GM19455 (cell line): ENCODE data around the gene PITPNC1.
"Not testable (repeated sequence)": the region's sequence is repeated elsewhere in the genome, so short reads cannot be mapped to it uniquely, and the experiment has no call there.

Experiments
- ATAC-seq: cut with Tn5 transposase; IDR thresholded peaks from one replicate; pipeline ENCODE4 v1.9.1; 2021; ENCODE audit not compliant: unreplicated experiment

The PITPNC1 gene

DNA sequence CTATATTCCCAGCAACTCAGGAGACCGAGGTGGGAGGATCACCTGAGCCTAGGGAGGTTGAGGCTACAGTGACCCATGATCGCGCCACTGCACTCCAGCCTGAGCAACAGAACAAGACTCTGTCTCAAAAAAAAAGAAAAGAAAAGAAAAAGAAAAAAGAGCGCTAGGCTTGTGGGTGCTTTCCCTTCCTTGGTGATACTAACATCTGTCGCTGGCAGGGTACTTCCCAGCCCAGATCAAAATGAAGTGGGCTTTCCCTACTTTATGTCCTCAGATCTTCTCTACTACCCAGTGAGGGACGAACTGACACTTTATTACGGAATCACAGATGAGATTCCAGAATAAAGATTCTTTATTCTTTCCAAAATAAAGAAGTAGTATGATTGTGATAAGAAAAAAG, 236.9 kb downstream of the PITPNC1 start:
- ATAC-seq: no peak

DNA sequence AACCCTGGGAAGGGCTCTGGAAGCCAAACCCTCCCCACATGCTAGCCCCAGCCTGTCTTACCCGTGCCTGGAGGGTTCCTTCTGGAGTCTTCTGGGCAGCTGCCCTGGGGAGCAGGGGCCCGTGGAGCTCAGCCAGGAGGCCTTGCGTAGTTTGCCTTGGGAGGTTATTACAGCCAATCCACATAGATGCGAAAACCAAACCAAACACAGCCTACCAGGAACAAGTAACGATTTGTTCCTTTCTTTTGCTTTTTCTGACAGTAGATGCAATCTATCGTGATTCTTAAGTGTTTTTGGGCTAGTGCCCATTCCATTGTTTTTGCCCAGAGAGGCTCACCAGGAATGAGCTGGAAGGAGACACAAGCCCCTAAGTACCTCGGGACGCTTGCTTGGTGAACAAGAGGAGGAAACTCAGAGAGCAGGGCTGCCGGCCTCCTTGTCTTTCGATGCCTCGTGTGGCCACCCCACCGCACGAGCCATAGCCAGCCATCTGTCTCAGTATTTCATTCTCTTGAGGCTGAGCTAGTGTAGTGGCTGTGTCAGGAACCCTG, 238.0 kb downstream of the PITPNC1 start:
- ATAC-seq: no peak

DNA sequence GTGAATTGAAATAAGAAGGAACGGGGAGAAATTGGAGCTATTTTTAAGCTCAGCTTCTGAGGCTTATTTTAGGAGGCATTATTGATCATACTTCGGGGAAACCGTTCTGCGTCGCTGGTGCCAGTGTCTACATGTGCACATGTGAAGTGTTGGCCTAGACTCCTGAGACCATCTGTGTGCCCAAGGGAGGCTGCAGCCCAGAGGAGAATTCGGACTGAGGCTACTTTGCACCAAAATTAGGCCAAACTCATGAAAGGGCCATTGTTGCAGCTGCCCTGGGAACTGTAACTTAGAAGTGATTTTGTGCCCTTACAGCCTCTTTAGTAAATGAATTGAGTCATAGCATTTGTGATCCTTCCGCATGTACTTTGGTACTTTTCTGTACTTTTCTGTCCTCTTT, 238.7 kb downstream of the PITPNC1 start:
- ATAC-seq: no peak

DNA sequence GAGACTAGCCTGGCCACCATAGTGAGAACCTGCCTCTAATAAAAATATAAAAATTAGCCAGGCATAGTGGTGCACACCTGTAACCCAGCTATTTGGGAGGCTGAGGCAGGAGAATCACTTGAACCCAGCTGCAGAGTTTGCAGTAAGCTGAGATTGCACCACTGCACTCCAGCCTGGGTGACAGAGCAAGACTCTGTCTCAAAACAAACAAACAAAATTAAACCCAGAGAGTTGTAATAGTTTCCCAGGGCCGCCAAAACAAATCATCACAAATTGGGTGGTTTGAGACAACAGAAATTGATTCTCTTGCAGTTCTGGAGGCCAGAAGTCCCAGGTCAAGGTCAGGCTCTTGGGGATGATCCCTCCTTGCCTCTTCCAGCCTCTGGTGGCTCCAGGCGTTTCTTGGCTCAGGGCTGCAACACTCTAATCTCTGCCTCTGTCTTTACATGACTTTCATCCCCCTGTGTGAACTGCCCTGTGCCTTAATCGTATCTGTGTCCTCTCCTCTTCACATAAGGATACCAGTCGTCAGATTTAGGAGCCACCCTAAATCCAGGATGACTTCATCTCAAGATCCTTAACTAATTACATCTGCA, 240.3 kb downstream of the PITPNC1 start:
- ATAC-seq: no peak

DNA sequence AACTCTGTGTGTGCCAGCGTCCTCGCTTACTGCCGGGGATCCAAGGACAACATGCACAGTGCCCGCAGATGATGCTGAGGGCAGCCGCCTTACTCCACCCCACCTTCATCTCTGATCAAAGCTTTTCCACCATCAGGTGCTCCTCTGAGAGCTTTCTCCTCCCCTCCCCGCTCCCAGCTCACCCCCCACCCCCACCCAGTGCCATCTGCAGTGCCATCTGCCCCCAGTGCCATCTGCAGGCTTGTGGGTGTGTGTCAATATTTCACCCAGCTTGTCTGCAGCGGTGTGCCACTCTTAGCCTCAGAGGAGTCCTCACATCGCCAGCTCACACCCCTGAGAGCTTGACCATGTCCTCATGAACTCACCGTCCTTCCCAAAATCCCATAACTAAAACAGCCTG, 242.5 kb downstream of the PITPNC1 start:
- no peak for ATAC-seq

DNA sequence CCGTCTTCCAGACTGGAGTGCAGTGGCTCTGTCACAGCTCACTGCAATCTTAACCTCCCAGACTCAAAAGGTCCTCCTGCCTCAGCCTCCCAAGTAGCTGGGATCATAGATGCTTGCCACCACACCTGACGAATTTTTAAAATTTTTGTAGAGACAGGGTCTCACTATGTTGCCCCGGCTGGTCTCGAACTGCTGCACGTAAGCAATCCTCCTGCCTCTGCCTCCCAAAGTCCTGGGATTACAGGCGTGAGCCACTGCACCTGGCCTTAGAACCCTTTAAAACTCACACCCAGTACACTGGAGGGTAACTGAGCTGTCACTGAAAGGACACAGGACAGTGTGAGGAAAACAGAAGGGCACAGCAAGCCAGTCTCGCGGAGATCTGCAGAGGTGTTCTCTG, 243.0 kb downstream of the PITPNC1 start:
- ATAC-seq: no peak

DNA sequence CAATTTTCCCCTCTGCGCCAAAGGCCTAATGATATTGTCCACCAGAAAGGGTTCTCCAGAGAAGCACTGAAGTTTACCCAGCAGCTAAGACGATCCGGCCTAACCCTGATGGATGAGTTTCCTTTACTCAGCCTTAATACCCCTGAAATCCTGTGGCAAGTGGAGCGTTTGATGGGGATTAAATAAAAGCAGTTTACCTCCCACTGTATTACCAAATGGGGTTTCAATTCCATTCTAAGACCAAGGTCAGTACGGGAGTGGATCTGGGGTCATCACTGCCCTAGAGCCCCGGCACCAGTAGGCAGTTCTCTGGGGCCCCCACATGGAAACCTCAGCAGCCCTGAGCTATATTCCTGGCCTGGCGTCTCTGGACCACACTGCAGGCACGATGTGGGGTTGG, 243.6 kb downstream of the PITPNC1 start:
- no peak for ATAC-seq

DNA sequence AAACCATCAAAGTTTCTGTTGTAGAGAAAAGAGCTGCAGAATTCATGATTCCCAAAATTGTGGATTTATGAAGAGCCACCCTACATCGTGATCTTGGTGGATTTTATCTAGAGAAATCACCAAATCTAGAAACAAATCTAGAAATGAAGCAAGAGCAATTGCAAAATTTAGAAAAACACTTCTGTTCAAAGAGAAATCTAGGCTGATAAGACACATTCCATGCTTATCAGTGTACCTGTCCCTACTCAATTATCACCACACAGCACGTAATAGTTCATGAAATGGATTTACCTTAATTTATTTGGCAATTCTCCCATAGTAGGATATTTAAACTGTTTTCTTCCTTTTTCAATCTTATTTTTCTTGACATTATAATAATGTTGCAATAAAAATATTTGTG, 246.7 kb downstream of the PITPNC1 start:
- ATAC-seq: no peak

DNA sequence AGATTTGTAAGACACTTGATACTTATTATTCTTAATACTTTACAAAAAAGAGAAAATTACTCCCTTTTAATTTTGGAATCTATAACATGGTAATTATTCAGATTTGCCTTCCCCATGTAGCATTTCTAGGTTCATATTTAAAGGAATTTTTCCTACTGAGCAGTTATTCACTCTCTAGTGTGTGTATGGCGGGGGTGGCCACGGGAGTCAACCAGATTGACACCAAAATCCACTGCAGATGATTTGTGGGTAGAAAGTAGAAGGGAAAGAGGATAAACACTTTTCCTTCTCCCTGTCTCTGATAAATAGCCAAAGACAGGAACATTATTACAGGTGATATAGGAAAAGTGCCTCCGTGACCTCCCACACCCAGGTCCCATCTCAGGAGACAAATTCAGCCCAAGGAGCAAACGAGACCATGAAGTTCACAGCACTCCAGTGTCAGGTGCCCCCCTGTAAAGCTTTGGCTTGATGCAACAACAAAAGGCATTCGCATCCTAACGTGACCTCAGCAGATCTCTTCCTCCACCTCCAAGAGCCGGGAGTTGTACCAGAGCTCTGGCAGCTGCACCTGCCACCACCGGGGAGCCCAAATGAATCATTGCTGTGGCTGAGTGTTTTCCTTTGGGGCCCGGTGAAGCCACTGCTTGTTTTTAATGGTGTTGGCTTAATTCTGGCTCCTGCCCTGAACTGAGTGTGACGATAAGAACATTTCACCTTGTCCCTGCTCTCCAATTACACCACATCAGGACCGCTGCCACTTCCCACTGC, 248.0 kb downstream of the PITPNC1 start:
- no peak for ATAC-seq

DNA sequence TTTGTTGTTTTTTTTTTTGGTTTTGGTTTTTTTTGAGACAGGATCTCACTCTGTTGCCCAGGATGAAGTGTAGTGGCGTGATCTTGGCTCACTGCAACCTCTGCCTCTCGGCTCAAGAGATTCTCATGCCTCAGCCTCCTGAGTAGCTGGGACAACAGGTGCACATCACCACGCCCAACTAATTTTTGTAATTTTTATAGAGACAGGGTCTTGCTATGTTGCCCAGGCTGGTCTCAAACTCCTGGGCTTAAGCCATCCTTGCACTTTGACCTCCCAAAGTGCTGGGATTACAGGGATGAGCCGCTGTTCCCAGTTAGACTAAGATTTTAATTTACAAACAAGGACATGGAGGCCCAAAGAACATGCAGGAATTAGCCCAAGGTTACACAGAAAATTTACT, 248.9 kb downstream of the PITPNC1 start:
- ATAC-seq: no peak

DNA sequence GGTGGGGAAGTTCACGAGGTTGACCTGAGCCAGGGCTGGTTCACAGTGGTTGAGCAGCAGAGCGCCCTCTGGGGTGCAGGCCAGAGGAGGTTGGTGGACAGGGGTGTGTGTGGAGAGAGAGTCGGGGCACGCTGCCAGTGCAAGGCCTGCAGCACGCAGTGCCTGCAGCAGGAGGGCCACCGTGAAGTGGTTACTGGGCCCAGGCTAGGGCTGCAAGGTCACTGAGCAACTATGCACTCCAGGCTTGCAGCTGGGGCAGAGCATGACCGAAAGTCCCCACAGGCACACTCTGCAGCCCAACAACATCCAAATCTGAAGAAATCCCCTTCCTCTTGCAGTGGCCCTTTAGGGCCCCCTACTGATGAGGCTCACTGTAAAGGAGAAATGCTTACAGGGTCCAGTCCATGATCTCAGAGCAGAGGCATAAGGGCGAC, 251.5 kb downstream of the PITPNC1 start:
- no peak for ATAC-seq

DNA sequence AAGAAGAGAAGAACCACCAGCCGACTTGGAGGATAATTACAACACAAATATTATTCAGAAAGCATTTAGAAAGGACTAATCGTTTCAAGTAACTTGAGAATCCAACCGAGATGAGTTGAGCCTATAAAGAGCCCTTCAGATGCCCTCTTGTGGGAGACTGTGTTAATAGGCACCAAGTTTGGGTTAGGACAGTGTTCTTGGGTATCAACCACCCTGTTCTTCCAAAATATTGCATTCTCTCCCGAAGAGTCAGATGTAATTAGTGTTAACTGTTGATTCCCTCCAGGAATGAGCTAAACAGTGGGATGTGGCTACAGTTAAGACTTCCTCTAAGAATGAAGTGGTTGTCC, 252.9 kb downstream of the PITPNC1 start:
- no peak for ATAC-seq

DNA sequence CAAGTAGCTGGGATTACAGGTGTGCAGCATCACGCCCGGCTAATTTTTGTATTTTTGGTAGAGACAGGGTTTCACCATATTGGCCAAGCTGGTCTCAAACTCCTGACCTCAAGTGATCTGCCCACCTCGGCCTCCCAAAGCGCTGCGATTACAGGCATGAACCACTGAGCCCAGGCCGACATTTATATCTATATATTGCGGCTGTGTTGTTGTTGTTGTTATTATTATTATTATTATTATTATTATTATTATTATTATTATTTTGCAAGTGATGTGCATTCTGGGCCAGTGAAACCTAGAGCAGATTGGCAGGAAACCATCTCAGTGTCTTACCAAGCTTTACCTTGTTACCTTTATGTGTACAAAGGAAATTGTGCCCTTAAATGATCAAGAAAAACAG, 253.8 kb downstream of the PITPNC1 start:
- not testable (repeated sequence) for ATAC-seq

DNA sequence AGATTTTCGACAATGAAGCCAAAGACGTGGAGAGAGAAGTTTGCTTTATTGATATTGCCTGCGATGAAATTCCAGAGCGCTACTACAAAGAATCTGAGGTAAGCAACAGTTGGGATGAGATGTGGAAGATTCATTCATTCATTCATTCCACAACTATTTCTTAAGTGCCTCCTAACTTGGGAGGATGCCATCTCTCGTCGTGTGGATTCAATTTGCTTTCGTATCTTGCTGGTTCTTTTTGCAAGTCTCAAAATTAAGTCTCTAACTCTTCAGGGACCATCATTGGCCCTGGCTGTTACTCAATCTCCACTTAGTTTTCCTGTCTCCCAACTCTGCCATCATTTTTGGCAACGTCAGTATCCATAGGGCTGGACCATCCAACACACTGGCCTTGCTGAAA, 255.1 kb downstream of the PITPNC1 start:
- ATAC-seq: no peak

DNA sequence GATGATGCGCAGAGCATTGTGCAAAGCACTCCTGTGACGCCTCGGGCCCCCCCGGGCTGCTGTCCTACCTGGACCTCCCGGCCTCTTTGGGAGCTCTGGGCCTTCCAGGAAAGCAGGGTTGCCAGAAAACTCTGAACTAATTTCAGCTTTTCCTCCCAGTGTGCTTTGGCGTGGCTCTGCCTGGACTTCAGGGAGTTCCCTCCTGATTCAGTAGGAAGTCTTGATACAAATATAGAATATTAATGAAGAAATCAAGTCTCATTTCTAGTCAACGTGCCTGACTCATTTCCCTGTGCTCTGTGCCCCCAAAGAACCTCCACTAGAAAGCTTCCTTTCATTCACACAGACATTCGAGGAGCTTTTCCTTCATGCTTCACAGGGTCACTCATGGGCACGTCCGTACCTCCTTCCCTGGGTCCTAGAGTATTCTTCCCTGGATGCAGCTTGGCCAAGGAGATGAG, 256.7 kb downstream of the PITPNC1 start:
- ATAC-seq: no peak

DNA sequence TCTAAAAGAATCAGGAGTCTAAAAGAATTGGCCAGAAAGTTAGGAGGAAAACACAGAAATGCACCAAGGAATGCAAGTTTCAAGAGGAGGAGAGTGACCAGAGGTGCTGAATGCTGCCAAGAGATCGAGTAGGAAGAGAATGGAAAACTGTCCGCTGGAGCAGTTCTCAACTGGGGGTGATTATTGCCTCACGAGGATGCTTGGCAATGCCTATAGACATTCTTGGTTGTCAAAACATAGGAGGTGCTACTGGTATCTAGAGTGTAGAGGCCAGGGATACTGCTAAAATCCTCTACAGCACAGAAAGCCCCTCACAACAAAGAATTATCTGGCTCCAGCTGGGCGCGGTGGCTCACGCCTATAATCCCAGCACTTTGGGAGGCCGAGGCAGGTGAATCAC, 258.6 kb downstream of the PITPNC1 start:
- ATAC-seq: no peak

DNA sequence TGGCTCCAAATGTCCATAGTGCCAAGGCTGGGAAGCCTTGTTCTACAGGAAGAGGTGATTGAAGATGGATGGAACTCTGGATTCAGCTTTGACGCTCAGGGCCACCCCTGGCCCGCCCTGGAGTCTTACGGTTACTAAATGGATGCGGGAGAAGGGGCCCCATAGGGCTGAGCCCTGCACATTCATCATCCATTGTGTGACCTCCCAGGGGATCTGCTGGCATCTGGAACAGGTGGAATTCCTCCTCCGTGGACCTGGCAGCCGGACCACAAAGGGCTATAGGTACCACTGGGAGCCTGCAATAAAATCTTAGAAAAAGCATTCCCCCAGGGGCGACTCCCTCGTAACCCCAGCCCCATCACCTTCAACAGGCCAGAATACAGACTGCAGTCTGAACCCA, 259.2 kb downstream of the PITPNC1 start:
- ATAC-seq: no peak

DNA sequence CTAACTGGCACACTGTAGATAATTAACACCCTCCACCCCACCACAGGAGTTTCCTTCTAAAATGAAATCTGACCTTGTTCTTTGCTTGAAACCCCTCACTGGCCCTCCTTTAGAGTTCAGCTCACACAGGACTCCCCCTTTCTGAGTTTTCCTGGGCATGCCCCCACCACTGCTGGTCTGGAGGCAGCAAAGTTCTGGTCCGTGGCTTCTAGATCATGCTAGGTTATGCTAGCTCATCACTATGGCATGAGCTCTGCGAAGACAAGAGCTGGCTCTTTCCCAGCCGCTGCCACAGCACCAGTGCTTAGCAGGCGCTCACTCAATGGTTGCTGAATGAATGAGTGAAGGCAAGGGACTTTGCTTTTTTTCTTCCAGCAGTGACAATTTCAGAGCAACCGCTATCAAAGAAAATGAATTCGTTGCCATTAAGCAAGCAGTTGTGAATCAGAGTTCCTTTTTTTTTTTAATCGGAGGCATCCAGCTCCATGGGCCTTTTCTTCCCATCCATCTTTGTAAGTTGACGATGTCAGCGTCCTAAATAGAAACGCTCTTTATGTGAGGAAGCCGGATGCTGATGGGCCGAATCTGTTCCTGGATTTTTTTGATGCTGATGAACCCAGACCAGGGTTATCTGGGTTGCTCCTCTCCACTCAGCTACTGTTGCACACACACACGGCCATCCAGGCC, 259.9 kb downstream of the PITPNC1 start:
- ATAC-seq: no peak

DNA sequence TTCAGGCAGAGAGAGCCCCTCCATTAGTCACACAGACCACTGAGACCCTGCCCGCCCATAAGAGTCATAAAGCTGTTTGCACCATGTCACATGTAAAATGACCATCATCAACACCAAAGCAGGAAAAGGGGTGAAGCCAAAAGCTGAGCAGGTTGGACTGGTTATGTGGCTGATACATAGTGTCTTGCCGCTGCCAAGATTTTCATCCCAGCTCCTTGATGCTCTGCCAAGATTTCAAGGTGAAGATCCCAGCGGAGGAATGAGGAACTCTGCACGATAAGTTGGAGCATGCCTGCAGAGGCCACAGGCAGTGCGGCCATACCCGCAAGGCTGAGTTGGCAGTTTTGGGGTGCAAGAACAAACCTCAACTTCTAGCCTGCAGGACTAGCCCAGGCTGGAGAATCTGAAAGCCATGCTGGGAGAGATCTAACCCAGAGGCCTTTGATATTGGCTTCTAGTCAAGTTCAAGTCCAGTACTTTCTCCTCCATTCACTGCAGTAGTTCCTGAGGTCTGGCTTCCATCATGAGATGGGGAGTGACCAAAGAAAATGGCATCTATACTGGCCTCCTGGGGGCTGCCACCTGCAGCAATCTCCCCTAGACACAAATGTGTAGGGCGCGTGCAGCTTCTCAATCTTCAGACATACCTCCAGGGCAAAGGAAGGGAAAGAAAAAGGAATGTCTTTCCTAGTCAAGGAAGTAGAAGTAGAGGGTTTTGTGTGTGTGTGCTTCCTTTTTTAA, 261.0 kb downstream of the PITPNC1 start:
- ATAC-seq: no peak

DNA sequence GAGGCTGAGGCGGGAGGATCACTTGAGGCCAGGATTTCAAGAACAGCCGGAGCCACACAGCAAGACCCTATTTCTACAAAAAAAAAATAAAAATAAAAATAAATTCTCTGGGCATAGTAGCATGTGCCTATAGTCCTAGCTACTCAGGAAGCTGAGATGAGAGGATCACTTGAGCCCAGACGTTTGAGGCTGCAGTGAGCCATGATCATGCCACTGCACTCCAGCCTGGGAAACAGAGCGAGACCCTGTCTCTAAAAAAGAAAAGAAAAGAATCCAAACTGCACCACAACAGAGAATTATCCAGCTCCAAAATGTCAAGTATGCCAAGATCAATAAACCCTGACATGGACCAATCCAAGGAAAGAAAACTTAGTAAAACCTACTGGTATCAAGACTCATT, 261.8 kb downstream of the PITPNC1 start:
- ATAC-seq: no peak

DNA sequence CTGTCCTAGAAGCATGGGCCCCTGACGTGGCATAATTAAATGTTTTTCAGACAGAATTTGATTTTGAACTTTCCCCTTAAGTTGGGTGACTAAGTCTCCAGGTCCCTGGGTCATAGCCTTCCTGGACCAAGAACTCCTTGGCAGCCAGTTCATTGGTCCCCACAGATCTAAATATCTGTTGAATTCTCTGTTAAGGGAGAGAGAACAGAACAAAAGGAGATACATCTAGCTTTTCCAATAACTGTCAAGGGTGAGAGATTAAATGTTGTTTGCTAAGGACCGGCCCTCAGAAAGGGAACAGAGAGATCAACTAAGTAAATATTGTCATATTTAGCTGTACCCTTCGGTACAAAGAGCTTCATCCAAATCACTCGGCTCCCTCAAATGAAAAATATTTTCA, 262.5 kb downstream of the PITPNC1 start:
- ATAC-seq: no peak
